Dermis blood vessel endothelial cell (primary cell): ENCODE data around the gene SPATA31E1. TPM values are rescaled to one million over a fixed set of nuclear protein-coding genes. Genes with fewer than 3 reads are reported as not detected.
"Not testable (repeated sequence)": the region's sequence is repeated elsewhere in the genome, so short reads cannot be mapped to it uniquely, and the experiment has no call there.

ENCODE experiments used
- DNase-seq: peaks from one replicate; pipeline ENCODE4 v3.0.0; 2010
- total RNA-seq: library from RNA; depleted of rRNA; stranded (reverse); fragments of >200 nt; gene quantifications from 2 replicates; pipeline ENCODE4 v1.2.3, GENCODE V29; 2014

SPATA31E1 gene
- total RNA-seq = not detected in 2 replicates

- DNase-seq = no peak
Observed at GRCh38 chr9:87882627-87883026, at the start of gene SPATA31E1. SPATA31E1 (plus strand) TSS chr9:87882877; CDS start chr9:87882892, 15 bp downstream.

GRCh38 chr9:87834357-87834756 is 48.3 kb upstream of the SPATA31E1 start:
- peak; percentile 7 for DNase-seq

DNA sequence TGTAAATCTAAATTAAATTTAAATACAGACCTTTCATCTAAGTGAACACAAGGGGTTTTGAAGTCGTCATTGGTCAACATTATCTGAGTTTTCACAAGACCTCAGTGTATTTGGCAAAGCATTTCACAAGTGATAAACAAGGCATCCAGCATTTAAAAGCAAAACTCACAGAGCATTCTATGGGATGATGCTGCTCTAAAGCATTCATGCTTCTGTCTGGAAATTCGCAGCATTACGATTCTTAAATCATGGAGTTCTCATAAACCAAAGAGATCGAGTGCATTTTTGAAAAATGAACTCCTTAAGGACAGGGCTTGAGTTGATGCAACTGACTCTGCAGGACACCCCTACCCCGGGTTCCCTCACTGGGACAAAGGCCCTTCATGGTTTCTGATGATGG is 46.1 kb upstream of the SPATA31E1 start:
- DNase-seq = no peak

- no peak for DNase-seq
Observed at GRCh38 chr9:87836951-87837705, 45.5 kb upstream of the SPATA31E1 start.

- DNase-seq = no peak
Observed at GRCh38 chr9:87840134-87840533, 42.5 kb upstream of the SPATA31E1 start.

GRCh38 chr9:87842878-87843585 is 39.6 kb upstream of the SPATA31E1 start:
- no peak for DNase-seq

DNA sequence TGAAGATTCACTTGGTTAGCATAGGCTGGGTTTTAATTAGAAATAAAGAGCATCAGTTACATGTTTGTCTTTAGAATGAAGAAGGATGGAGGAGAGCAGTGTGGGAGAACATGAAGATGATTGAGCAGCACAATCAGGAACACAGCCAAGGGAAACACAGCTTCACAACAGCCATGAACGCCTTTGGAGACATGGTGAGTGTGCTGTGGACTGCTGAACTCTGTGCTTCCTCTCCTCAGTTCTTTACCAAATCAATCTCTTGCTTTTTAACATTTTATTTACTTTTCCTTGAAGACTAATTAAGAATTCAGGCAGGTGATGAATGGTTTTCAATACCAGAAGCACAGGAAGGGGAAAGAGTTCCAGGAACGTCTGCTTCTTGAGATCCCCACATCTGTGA is 38.2 kb upstream of the SPATA31E1 start:
- no peak for DNase-seq

DNA sequence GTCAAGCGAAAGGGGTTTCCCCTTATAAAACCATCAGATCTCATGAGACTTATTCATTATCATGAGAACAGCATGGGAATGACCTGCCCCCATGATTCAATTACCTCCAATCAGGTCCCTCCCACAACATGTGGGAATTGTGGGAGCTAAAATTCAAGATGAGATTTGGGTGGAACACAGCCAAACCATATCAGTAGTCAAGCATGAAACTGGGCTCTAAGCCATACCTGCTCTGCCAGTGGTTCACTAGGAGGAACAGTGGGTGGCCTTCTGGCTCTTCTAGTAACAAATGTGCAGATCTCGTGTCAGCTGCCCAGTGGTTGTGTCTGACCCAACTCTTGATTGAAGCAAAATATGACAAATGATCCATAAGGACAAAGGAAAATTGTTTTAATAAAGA is 34.9 kb upstream of the SPATA31E1 start:
- not testable (repeated sequence) for DNase-seq

GRCh38 chr9:87849144-87849758 is 33.4 kb upstream of the SPATA31E1 start:
- no peak for DNase-seq

- DNase-seq = no peak
Observed at GRCh38 chr9:87850391-87850790, 32.3 kb upstream of the SPATA31E1 start.

GRCh38 chr9:87851186-87851585 is 31.5 kb upstream of the SPATA31E1 start:
- DNase-seq = not testable (repeated sequence)

- DNase-seq = no peak
Observed at GRCh38 chr9:87853302-87853701, 29.4 kb upstream of the SPATA31E1 start.

GRCh38 chr9:87853876-87854579 is 28.6 kb upstream of the SPATA31E1 start:
- no peak for DNase-seq

- no peak for DNase-seq
Observed at GRCh38 chr9:87854580-87854955, 28.1 kb upstream of the SPATA31E1 start.

DNA sequence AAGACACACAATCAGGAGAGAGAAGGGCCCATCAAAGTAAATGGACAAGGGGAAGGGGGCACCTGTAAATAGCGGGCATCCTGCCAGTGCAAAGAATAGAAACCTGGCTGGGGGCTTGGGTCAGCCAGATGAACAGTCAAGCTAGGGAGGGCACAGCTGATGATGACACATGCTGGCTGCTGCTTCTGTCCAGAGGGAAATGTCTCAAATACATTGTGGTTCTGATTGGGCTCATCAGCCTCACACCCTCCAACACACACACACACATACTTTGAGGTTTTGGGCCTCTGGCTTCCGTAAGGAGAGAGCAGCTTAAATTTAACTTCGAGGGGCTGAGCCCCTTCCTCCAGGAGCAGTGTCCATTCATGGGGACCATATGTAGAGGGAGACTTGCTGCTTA is 27.6 kb upstream of the SPATA31E1 start:
- no peak for DNase-seq

DNA sequence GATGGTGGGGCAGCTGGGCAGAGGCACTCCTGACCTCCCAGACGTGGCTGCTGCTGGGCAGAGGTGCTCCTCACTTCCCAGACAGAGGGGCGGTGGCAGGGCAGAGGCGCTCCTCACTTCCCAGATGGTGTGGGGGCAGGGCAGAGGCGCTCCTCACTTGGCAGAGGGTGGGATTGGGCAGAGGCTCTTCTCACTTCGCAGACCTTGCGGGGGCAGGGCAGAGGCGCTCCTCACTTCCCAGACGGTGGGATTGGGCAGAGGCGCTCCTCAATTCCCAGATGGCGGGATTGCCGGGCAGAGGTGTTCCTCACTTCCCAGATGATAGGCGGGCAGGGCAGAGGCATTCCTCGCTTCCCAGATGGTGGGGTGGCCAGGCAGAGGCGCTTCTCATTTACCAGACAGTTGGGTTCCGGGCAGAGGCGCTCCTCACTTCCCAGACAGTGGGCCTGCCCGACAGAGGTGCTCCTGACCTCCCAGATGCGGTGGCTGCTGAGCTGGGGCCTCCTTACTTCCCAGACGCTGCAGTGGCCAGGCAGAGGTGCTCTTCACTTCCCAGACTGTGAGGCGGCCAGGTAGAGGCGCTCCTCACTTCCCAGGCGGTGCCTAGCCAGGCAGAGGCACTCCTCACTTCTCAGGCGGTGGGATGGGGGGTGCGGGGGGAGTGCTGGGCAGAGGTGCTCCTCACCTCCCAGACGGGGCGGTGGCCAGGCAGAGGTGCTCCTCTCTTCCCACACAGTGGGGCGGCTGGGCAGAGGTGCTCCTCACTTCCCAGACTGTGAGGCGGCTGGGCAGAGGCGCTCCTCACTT is 25.3 kb upstream of the SPATA31E1 start:
- no peak for DNase-seq

- no peak for DNase-seq
Observed at GRCh38 chr9:87857948-87858335, 24.7 kb upstream of the SPATA31E1 start.

- DNase-seq = no peak
Observed at GRCh38 chr9:87859137-87859536, 23.5 kb upstream of the SPATA31E1 start.

DNA sequence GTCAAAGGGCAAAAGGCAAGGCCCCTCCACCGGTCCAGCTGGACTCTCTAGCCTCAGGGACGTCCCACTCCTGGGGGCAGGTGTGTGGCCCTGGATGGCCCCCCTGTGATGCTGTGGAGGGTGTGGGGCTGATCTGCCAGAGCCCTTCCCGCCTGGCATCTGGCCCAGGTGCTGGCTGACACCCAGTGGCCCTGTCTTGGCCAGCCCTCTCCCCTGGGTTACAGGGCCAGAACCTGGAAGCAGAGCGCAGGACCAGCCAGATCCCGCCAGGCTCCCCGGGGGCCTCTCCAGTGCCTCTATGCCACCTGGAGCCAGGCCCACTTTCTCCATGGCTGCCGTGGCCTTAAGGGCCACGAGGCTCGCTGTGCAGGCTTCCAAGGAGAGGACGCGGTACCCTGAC is 22.9 kb upstream of the SPATA31E1 start:
- no peak for DNase-seq

DNA sequence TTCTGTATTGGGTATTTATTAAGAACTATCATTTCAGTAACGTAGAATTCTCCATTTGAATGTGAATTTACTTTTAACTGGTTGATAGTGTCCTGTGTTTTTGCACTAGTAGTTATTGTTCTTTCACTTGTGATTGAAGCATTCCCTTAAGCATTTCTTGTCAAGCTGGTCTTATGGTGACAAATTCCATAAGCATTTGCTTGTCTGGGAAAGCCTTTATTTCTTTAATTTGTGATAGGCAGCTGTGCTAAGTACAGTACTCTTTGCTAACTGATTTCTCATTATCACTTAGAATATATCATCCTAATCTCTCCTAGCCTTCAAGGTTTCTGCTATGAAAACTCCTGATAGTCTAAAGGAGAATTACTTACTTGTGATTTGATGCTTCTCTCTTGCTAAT is 21.3 kb upstream of the SPATA31E1 start:
- DNase-seq = no peak

DNA sequence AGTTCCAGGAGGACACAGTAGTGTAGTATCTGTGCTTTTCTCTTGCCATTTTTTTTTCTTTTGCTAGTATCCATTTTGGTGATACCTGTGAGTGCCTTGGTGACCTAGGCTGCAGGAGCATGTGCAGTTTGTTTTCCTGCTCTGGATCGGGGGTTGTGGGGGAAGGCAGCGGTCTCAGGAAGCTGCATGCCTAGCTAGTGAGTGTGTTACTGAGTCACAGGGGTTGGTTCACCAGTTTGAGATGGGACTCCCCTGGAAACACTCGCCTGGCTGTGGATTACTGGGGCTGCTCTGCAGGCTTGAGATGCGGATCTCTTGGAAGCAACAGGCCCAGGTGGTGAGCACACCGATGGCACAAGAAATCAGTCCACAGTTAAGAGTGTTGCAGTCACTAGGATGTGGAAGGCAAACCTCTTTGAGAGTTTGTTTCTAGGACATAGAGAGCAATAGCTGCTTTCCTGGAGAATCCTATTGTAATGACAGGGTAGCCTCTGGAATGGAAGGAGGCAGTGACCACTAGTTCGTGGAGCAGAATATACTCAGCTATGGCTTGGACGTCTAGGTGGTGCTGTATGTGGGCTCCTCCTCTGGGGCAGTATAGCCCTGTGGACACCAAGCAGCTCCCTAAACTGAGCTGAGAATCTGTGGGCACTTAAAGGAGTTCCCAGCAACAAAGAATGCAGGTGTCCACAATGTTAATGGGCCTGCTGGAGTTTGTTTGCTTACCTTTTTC is 20.0 kb upstream of the SPATA31E1 start:
- peak; percentile 26 for DNase-seq
